Activated CD8-positive, alpha-beta memory T cell treated with anti-CD3 and anti-CD28 coated beads, Interleukin-2, amount 10 ng/mL, durations not matched to agents 7 days and 5 days (primary cell): Measurements from ENCODE around the gene ARHGAP26. TPM values are rescaled to one million over a fixed set of nuclear protein-coding genes. Genes with fewer than 3 reads are reported as not detected.

Source experiments
- ATAC-seq: fragments of 150-1000 bp; cut with Tn5 transposase; one replicate; pipeline ENCODE4 v1.10.0; 2021; ENCODE audit warnings: moderate library complexity
- CTCF ChIA-PET: fragments of 350-600 bp; sonication (Branson Sonifier 250); formaldehyde crosslinking; loops from one replicate; lab custom pipeline; 2021; ENCODE audit warnings: antibody characterized with exemption; lab: Charles Lee
- DNase-seq: peaks from one replicate; pipeline ENCODE4 v3.0.0-alpha.2; 2020
- H3K27ac Mint-ChIP-seq: one replicate; pipeline ENCODE4 v1.8.0; 2021; ENCODE audit warnings: mild to moderate bottlenecking, mixed read lengths
- H3K27me3 Mint-ChIP-seq: one replicate; pipeline ENCODE4 v1.8.0; 2021; ENCODE audit warnings: mixed read lengths
- H3K36me3 Mint-ChIP-seq: one replicate; pipeline ENCODE4 v1.8.0; 2021; ENCODE audit warnings: mild to moderate bottlenecking, mixed read lengths
- H3K4me1 Mint-ChIP-seq: one replicate; pipeline ENCODE4 v1.8.0; 2021; ENCODE audit warnings: mixed read lengths
- H3K4me3 Mint-ChIP-seq: one replicate; pipeline ENCODE4 v1.8.0; 2021; ENCODE audit warnings: mild to moderate bottlenecking, moderate library complexity, mixed read lengths
- H3K9me3 Mint-ChIP-seq: one replicate; pipeline ENCODE4 v1.8.0; 2022; ENCODE audit warnings: low read depth, mixed read lengths
- total RNA-seq, 2 experiments: library from RNA; stranded (reverse); gene quantifications; one replicate each; pipeline ENCODE4 v1.2.3, GENCODE V29; 2021

The ARHGAP26 gene
- total RNA-seq, 2 experiments from 2014 or later = 12.6 to 38.9 TPM

GRCh38 chr5:143132739-143133138, 362.6 kb downstream of the ARHGAP26 start:
- H3K9me3 Mint-ChIP-seq = no peaks in the 10 kb centered on the region
- H3K27me3 Mint-ChIP-seq = no peaks in the 10 kb centered on the region
- no peak overlapping the region for H3K4me3 Mint-ChIP-seq
- CTCF ChIA-PET = interaction anchor here (0.7 kb wide), 1 partner anchor 73 kb away, joined by 3 read pairs; no protein-coding TSS in a partner anchor
- DNase-seq (no peak), ATAC-seq (no peak)
- peaks cover 3% of the 10 kb centered on the region for H3K36me3 Mint-ChIP-seq
- peaks cover 8% of the 10 kb centered on the region for H3K4me1 Mint-ChIP-seq
- H3K27ac Mint-ChIP-seq = no peak overlapping the region

DNA sequence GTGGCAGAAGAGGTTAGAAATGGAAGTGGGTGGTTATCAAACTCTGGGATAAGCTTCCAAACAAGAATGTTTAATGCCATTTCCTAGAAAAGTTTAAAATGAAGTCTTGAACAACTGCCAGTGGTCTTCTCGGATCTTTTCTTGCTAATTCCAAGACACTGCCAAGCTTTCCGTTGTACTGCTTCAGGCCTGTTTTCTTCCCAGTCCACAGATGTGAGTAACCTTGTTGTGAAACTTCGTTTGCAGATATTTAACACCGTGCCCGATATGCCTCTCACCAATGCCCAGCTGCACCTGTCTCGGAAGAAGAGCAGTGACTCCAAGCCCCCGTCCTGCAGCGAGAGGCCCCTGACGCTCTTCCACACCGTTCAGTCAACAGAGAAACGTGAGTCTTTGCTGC, 363.5 kb downstream of the ARHGAP26 start:
- ATAC-seq = no peak
- no peak for DNase-seq
- Mint-ChIP-seq H3K4me1 (peaks cover 15% of the 10 kb centered on the region), H3K4me3 (no peak overlapping the region), H3K36me3 (peaks cover 6% of the 10 kb centered on the region), H3K27me3 (no peaks in the 10 kb centered on the region), H3K27ac (no peak overlapping the region), H3K9me3 (no peaks in the 10 kb centered on the region)
- CTCF ChIA-PET = no interaction called here

GRCh38 chr5:143134269-143134668, 364.1 kb downstream of the ARHGAP26 start:
- DNase-seq (no peak), ATAC-seq (no peak)
- Mint-ChIP-seq H3K9me3 (no peaks in the 10 kb centered on the region), H3K4me1 (peaks cover 15% of the 10 kb centered on the region), H3K4me3 (no peak overlapping the region), H3K27me3 (no peaks in the 10 kb centered on the region), H3K27ac (no peak overlapping the region), H3K36me3 (peaks cover 6% of the 10 kb centered on the region)
- CTCF ChIA-PET = no interaction called here

DNA sequence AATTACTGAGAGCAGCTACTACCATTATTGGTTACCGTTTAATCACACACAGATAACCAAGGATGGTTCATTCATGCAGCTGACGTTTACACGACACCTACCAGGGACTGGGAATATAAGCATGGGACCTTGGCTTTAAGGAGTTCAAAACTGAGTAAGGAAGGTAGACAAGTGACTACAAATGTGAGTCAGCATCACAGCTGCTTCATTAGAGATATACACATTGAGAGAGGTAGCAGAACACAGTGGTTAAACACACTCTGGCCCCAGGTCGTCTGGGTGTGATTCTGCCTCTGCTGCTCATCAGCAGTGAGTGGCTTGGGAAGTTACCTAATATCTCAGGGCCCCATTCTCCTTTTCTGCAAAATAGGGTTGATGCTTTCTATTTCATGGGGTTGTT, 364.7 kb downstream of the ARHGAP26 start:
- Mint-ChIP-seq H3K4me1 (peaks cover 15% of the 10 kb centered on the region), H3K9me3 (no peaks in the 10 kb centered on the region), H3K27me3 (no peaks in the 10 kb centered on the region), H3K4me3 (no peak overlapping the region), H3K36me3 (peaks cover 6% of the 10 kb centered on the region), H3K27ac (no peak overlapping the region)
- ATAC-seq (no peak), DNase-seq (no peak)
- CTCF ChIA-PET = no interaction called here

DNA sequence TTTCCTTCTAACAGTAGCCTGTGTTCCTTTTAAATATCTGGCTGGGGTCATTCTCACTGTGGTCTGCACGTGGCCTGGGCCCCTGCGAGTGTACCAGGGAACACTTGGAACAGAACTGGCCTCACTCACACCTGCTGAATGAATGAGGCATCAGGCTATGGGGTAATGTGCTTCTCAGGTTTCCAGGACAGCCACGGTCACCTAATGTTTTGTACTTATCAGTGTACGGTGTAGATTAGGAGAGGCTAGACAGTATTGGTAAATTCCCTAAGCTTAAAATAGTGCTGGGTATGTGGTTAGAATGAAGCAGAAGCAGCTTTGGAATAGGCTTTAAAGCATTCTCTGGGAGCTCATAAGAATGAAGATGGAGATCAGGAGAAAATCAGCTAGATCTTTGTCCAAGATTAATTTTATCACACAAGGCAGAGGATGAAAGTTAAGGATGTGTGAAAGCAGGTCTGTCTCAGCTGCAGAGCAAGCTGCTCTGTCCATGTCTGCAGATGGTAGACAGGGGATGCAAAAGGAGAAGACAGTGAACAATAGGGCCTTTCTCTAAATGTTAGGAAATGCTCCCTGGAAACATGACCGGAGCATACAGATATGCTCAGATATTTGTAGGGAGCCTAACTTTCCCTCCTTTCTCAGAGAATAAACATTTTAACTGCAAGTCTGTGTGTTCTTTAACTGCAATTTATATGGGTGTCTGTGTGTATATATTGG, 365.8 kb downstream of the ARHGAP26 start:
- ATAC-seq (no peak), DNase-seq (no peak)
- CTCF ChIA-PET = no interaction called here
- Mint-ChIP-seq H3K9me3 (no peaks in the 10 kb centered on the region), H3K27me3 (no peaks in the 10 kb centered on the region), H3K4me1 (peaks cover 15% of the 10 kb centered on the region), H3K27ac (no peak overlapping the region), H3K4me3 (no peak overlapping the region), H3K36me3 (peaks cover 6% of the 10 kb centered on the region)

DNA sequence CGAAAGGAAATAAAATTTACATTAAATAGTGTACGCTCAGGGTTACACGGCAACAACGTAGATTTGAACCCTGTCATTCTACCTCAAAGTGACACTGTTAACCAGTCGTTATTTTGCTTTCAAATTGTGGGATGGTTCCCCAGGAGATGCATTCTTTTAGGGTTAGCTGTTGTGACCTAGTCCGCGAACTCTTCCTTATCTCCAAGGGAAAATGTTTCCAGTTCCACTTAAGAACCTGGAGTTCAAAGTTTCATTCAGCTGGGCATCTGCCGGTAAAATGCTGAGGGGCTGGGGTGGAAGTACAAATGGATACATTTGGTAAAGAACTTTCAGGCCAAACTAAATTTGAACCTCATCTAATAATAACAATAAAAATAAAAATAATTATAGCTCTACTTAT, 368.7 kb downstream of the ARHGAP26 start:
- Mint-ChIP-seq H3K36me3 (peaks cover 8% of the 10 kb centered on the region), H3K27me3 (no peaks in the 10 kb centered on the region), H3K27ac (no peak overlapping the region), H3K9me3 (no peaks in the 10 kb centered on the region), H3K4me3 (no peak overlapping the region), H3K4me1 (peaks cover 15% of the 10 kb centered on the region)
- CTCF ChIA-PET = interaction anchor here (1.1 kb wide), 1 partner anchor 122 kb away, joined by 5 read pairs; no protein-coding TSS in a partner anchor
- ATAC-seq (no peak), DNase-seq (no peak)

GRCh38 chr5:143139585-143139984, 369.4 kb downstream of the ARHGAP26 start:
- ATAC-seq (no peak), DNase-seq (no peak)
- no peaks in the 10 kb centered on the region for H3K27me3 Mint-ChIP-seq
- no peak overlapping the region for H3K4me3 Mint-ChIP-seq
- H3K9me3 Mint-ChIP-seq = no peaks in the 10 kb centered on the region
- H3K36me3 Mint-ChIP-seq = peaks cover 7% of the 10 kb centered on the region
- peaks cover 15% of the 10 kb centered on the region for H3K4me1 Mint-ChIP-seq
- CTCF ChIA-PET = interaction anchor here (1.1 to 1.3 kb wide), 2 partner anchors 8 to 123 kb away, joined by 4 to 5 read pairs; no protein-coding TSS in a partner anchor
- no peak overlapping the region for H3K27ac Mint-ChIP-seq

DNA sequence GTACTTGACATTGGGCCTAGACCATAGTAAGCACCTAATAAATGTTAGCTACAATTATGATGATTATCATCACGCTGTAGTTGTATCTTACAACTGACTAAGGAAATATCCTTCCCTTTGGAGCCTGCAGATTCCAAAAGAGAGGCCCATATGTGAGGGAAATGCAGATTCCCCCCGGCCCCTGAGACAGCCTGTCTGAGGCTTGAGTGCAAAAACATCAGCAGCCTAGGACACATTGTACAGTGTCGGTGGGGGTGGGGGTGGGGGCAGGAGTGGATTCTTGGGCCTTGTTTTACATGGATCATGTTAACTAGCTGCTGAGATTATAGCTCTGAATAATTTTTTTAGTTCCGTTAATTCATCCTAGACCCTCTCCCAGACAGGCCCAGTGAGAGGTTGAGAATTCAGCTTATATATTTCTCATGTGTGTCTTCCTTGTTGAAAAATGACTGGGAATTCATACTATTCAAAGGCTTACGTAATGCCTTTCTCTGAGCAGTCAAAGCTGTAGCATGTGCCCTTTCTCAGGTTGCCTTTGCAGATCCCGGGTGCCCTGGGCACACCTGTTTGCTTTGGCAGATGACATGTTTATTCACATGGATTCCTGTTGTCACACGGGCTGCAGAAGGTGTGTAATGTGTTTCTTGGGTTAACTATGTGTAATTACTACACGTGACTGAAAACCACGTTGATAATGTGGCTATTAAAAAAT, 370.5 kb downstream of the ARHGAP26 start:
- Mint-ChIP-seq H3K27me3 (no peaks in the 10 kb centered on the region), H3K4me3 (no peak overlapping the region), H3K27ac (no peak overlapping the region), H3K9me3 (no peaks in the 10 kb centered on the region), H3K36me3 (peaks cover 6% of the 10 kb centered on the region), H3K4me1 (peaks cover 12% of the 10 kb centered on the region)
- ATAC-seq (no peak), DNase-seq (no peak)
- CTCF ChIA-PET = interaction anchor here (1.3 kb wide), 2 partner anchors 9 to 16 kb away, joined by 4 read pairs; no protein-coding TSS in a partner anchor

DNA sequence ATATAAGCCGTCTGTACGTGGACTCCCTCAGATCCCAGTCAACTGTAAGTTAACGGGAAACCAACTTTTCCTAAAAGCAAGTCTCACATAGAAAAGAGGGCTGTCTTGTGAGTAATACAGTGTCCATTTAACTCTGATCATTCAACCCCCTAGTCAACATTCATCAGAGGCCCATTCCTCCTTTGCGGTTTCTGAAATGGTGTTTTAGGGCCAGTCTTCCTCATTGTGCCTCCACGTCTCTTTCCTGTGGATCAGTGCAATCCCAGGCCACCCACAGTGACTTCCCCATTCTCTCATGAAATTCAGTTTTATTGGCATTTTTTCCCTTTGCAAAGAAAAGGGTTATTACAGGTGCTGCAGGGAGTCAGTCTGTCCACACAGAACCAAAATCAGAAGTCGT, 371.5 kb downstream of the ARHGAP26 start:
- Mint-ChIP-seq H3K9me3 (no peaks in the 10 kb centered on the region), H3K4me1 (peaks cover 12% of the 10 kb centered on the region), H3K27ac (no peak overlapping the region), H3K27me3 (no peaks in the 10 kb centered on the region), H3K36me3 (peaks cover 9% of the 10 kb centered on the region), H3K4me3 (no peak overlapping the region)
- ATAC-seq (no peak), DNase-seq (no peak)
- CTCF ChIA-PET = interaction anchor here (1.3 kb wide), 1 partner anchor 15 kb away, joined by 4 read pairs; no protein-coding TSS in a partner anchor

DNA sequence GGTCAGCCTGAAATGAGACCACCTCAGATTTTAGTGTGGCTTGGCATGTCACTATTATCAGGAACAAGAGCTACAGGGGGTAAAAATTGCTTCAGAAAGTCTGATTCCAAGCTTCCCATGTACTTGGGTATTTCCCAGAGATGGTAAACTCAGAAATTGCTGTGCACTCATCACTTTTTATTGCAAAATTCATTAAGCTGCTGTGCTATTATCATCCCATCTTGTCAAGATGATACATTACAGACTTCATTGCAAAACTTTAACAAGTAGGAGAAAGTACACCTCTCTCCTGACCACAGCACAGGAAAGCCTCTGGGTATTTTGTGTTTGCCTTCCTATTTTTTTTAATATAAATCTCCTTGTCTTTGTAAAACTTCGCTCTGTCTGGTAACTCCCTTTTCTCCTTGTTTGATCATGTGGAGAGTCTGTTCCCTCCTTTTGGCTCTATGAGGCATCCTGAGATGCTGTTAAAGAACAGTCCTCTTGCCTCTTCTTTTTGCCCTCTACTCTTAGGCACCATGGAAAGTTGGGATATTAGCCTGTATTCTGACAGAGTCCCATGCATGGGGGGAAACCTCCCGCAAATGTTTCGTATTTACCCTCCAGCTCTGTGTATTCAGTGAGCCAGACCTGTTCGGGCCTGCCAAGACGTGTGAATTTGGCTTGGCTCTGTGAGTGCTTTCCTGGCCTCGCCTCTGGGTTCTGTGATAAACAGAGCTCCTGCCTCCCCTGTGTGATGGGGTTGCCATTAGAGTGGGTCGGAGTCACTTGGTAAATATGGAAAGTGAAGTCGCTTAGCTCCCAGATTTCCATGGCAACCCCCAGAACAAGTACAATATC, 372.6 kb downstream of the ARHGAP26 start:
- no peaks in the 10 kb centered on the region for H3K27me3 Mint-ChIP-seq
- no peak for ATAC-seq
- H3K9me3 Mint-ChIP-seq = no peaks in the 10 kb centered on the region
- DNase-seq = no peak
- CTCF ChIA-PET = no interaction called here
- peaks cover 7% of the 10 kb centered on the region for H3K4me1 Mint-ChIP-seq
- H3K36me3 Mint-ChIP-seq = peaks cover 10% of the 10 kb centered on the region
- no peak overlapping the region for H3K27ac Mint-ChIP-seq
- H3K4me3 Mint-ChIP-seq = no peak overlapping the region

DNA sequence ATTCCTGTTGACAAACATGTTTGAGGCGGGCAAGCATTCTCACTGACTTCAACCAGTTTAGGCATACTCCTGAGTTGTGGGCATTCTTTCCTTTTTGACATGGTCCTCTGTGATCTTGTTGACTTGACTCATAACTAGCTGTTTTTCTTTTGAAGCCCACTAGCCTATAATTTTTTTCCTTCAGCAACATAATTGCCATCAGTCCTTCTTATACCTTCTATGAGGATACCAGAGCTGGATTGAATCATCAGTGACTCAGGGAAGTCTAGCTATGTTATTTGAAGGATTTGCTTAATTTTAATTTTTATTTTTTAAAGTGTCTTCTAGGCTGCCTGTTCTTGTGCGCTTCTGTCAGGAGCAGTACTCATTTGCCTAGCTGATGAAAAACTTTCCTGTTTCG, 373.8 kb downstream of the ARHGAP26 start:
- CTCF ChIA-PET = no interaction called here
- Mint-ChIP-seq H3K4me3 (no peak overlapping the region), H3K36me3 (peaks cover 16% of the 10 kb centered on the region), H3K9me3 (no peaks in the 10 kb centered on the region), H3K27me3 (no peaks in the 10 kb centered on the region), H3K27ac (no peak overlapping the region), H3K4me1 (no peaks in the 10 kb centered on the region)
- no peak for DNase-seq
- no peak for ATAC-seq

DNA sequence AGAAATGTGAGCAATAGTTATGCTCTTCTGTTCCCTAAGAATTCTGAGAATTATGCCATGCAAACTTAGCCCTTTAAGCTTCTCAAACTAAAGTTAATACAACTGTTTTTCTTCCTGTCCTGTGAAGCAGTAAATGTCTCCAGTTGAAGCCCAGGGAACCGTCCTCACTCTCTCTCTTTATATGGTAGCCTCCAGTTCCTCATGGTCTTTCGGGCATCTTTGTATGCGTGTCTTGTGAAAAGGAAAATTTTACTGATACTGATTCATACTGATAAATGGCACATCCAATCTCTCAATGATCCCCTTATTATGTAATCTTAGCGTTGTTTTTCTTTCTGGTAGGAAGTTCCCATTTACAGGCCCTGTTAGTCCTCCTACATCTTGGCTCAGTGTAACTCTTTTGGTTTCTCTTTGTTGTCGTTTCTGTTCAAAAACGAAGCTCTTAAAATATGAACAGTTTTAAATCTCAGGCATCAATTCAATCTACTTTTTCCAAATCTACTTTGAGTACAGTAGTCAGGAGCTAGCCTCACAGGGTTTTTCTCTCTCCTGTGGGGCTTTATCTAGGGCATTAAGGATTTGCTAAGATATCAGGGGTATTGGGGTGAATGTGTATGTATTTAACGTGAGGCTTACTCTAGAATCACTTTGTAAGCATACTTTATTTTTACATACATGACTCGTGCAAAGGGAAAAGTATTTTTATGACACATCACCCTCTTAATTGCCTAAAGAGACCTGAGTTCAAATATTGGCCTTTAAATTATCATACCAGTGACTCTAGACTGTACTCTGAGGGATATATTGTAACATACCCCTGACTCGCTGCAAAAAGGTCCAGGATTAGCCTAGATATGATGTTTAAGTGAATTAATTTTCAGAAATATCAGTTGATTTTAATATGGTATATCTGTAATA, 375.3 kb downstream of the ARHGAP26 start:
- Mint-ChIP-seq H3K4me3 (no peak overlapping the region), H3K27ac (no peak overlapping the region), H3K9me3 (no peaks in the 10 kb centered on the region), H3K36me3 (peaks cover 22% of the 10 kb centered on the region), H3K27me3 (no peaks in the 10 kb centered on the region), H3K4me1 (no peaks in the 10 kb centered on the region)
- CTCF ChIA-PET = no interaction called here
- DNase-seq = no peak
- ATAC-seq = no peak
